T-helper 9 cell (primary cell): ENCODE data around the gene JDP2.
"Not testable (repeated sequence)": the region's sequence is repeated elsewhere in the genome, so short reads cannot be mapped to it uniquely, and the experiment has no call there.

Experiments used
- DNase-seq: peaks from one replicate; pipeline ENCODE4 v3.0.0-alpha.2; 2020
- total RNA-seq, 2 donors: gene quantifications; one replicate each; lab custom pipeline; 2026; lab: John Stamatoyannopoulos, UW

JDP2 gene, protein sequence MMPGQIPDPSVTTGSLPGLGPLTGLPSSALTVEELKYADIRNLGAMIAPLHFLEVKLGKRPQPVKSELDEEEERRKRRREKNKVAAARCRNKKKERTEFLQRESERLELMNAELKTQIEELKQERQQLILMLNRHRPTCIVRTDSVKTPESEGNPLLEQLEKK
- total RNA-seq = 0.24 to 0.49 reads per million in 2 donors

DNA sequence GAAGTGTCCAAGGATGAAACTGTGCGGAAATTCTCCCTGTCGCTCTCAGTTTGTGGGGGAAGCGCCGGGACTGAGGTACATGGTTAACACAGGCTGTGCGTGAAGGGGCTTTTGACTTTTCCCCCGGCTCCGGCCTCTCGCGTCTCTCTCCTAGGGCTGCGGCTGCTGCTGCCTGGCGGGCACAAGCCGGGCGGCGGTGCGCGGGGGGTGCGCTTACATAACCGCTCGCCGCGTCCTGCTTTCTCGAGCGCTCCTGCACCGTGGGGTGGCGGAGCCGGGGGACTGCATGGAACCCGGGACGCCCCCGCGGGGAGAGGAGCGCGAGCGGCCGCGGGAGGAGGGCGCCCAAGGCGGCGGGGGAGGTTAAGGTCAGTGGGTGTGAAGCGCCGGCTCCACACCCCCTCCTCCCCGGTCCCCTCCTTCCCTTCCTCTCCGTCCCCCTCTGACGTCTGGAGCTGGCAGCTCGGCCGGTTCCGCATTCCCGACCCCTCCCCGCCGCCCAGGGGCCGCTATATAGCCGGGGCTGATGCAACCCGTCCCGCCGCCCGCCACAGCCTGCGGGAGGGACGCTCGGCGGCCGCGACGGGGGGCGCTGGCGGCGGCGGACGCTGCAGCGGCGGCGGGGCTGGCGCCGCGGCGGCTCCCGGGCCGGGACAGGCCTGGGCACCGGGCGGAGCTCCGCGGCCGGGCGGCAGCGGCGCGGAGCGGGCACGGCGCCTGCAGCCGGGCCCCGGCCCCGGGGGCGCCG, at the start of gene JDP2:
JDP2 (plus strand) TSS at position 541 of the 748 bp plus-strand sequence. CDS start 9,899 bp downstream, outside the sequence.
- peak; percentile 16 for DNase-seq

DNA sequence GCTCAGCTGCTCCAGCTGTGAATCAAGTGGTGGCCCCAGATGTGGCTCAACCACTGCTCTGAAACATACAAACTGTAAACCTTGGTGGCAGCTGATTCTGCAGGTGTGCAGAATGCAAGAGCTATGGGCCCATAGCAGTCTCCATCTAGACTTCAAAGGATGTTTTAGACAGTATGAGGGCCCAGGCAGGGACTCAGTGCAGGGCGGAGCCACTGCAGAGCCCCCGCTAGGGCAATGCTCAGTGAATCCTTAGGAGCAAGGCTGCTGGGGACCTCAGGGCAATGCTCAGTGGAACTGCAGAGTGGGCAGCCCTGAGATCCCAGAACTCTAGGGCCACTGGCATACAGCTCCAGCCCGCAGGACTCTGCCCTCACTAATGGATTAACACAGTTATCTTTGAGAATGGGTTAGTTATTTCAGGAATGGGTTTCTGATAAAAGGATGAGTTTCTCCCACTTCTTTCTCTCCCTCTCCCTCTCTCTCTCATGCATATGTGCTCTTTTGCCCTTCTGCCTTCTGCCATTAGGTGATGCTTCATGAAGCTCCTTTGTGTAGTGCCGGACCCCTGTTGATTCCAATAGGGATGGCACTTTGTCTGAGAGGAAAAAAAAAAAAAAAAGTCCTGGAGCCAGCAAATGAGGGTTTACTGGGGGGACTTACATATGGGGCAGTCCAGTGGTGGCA, 48.4 kb upstream of the JDP2 start:
- DNase-seq = no peak

DNA sequence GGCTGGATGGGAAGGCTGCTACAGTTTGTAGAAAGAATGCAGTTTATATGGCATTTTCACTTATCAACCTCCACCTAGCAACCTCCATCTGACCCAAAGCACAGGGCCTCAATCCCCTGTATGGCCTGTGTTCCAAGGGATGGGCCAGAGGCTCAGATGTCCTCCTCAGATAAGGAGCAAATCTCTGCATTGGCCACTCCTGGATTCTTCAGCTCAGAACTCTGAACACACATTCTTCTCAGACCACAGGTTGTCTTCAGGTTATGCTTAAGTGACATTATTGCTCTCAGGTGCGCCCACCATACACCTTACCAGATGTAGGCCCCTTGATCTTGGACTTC, 47.9 kb upstream of the JDP2 start:
- DNase-seq = no peak

DNA sequence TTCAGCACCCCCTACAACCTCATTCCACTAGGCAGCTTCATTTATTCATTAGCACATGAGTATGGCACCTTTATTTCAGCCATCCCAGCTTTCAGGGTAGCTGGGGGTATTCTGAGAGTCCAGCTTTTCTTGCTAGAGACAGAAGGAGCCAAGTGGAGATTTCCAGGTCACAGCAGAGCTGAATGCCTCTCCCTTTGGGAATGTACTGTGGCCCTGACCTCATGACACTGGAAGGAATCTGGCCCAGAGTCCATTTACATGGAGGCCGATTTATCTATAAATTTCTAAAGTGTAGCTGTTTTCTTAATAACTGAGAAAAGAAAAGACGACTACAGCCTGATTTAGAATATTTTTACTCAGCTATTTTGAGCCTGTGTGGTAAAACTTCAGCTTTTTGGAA, 47.2 kb upstream of the JDP2 start:
- no peak for DNase-seq

DNA sequence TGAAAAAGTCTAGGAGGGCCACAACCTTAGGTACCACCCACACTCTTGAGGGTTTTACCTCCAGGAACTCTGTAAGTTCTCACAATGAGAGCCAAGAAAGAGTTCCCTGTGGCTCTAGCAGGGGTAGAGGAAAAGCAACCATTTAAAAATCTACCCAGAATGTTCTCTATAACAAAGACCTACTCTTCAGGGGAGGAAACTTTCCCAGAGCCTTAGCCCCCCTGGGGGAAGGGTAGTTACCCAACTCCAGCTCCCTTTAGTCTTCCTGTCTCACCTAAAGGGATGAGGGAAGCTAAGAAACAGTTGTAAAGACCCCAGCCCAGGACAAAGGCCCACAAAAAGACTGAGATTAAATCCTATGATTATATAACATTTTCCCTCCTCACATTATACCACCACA, 46.2 kb upstream of the JDP2 start:
- DNase-seq = no peak

DNA sequence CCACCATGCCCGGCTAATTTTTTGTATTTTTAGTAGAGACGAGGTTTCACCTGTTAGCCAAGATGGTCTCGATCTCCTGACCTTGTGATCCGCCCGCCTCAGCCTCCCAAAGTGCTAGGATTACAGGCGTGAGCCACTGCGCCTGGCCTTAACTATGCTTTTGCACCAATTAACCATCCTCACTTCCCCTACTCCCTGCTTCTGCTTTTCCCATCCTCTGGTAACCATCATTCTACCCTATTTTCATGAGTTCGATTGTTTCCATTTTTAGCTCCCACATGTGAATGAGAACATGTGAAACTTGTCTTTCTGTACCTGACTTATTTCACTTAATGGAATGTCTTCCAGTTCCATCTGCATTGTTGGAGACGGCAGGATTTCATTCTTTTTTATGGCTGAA, 44.6 kb upstream of the JDP2 start:
- not testable (repeated sequence) for DNase-seq

DNA sequence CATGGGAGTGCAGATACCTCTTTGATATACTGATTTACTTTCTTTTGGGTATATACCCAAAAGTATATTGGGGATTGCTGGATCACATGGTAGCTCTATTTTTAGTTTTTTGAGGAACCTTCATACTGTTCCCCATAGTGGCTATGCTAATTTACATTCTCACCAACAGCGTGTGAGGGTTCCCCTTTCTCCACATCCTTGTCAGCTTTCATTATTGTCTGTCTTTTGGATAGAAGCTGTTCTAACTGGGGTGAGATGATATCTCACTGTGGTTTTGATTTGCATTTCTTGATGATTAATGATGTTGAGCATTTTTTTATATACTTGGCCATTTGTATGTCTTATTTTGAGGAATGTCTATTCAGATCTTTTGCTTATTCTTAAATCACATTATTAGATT, 44.1 kb upstream of the JDP2 start:
- DNase-seq = no peak

DNA sequence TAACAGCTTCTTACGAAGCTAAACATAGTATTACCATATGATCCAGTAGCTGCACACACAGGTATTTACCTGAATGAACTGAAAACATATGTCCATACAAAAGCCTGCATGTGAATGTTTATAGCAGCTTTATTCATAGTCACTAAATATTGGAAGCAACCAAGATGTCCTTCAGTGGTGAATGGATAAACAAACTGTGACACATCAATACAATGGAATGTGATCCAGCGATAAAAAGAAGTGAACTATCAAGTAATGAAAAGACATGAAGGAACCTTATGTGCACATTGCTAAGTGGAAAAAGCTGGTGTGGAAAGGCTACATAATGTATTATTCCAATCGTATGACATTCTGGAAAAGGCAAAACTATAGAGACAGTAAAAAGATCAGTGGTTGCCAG, 38.1 kb upstream of the JDP2 start:
- DNase-seq = no peak

DNA sequence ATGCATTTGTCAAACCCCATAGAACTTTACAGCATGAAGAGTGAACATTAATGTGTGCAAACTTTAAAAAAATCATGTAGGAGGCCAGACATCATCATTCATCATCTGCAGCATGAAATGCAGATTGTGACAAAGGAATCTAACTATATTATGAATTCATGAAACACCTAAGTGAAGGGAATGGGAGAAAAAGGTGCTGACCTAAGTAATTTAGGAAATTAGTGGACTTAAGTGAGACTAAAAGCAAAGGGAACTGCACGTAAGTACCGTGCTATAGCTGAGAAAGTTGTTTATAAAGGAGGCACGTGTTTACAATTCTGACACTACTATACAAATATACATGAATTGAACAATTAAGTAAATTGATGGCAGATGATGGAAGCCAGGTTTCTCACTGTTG, 37.6 kb upstream of the JDP2 start:
- no peak for DNase-seq

DNA sequence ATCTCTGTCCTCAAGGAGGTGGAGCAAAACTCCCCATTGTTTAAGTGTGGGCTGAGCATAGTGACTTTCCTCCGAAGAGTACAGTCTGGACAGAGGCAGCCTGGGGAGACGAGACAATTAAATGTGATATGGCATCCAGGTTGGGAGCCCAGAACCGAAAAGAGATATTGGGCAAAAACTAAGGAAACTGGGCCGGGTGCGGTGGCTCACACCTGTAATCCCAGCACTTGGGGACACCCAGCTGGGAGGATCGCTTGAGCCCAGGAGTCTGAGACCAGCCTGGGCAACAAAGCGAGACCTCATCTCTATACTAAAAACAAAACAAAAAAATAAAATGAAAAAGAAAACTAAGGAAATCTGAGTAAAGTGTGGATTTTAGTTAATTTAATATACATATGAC, 35.9 kb upstream of the JDP2 start:
- no peak for DNase-seq

DNA sequence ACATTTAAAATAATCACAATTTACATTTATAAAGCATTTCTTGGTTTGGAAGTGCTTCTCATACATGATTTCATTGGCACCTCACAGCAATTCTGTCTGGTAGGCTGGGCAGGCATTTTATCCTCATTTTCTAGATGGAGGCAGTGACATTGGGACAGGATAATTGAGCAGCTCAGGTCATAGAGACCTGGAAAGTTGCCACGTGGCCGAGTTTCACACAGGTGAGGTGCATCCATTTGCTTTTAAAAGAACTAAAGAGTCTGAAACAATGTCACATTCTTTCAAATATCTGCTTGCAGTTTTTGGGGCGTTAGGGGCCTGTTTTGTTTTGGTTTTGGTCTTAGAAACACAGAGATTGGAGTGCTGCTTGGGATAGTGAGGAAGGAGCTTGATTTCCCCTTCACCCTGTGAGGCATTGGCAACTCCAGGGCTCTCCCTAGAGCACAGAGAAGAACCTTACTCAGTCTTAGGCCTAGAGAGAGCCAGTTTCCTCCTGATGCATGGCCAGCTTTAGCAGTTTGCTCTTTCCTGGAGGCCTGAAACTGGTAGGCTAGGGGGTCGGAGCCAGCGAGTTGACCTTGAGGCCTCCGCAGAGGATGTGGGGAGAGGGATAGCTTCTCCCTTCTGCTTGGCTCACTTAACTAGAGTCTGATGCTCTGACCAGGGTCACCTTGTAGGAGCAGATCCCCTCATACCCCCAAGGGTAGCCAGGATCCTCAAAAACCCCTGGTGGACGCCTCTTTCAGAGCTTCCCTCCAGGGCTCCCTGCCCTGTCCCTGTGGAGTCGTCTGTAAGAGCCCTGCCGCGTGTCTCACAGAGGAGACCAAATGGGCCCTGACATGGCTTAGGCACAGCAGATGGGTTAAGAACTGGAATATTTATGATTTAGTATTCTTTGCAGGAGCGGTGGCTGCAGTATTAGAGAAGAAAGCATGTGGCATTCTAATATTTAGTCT, 34.9 kb upstream of the JDP2 start:
- no peak for DNase-seq

DNA sequence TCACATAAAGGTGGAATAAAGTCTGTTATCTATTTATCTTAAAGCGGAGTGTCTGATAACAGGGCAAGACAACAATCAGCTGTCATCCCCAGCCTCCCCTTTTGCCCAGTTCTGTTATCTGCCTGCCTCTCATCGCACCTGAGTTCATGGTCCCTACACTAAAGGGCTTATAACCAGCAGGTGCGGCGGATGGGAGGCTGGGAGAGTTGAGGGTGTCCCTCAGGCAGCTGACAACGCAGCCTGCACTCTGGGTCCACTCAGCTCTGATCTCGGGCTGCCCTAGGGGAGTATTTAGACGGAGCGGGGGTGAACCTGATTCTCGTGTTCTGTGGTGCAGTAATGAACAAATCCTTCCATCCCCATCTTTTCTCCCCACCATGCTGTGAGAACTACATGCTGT, 34.0 kb upstream of the JDP2 start:
- no peak for DNase-seq

DNA sequence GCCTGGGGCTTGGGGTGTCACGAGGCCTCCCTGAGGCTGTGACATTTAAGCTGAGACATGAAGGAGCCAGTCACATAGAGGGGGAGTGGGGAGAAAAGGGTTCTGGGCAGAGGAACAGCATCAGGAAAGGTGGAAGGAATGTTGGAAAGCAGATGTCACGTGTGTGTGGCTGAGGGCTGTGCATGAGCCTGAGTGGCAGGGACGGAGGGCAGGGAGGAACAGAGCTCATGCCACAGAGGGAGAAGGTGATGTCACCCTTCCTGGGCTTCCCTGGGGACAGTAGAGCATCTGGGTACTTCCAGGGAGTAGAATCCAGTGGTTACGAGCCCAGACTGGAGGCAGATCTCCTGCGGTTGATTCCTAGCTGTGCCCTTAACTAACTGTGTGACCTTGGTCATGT, 32.0 kb upstream of the JDP2 start:
- DNase-seq = no peak

DNA sequence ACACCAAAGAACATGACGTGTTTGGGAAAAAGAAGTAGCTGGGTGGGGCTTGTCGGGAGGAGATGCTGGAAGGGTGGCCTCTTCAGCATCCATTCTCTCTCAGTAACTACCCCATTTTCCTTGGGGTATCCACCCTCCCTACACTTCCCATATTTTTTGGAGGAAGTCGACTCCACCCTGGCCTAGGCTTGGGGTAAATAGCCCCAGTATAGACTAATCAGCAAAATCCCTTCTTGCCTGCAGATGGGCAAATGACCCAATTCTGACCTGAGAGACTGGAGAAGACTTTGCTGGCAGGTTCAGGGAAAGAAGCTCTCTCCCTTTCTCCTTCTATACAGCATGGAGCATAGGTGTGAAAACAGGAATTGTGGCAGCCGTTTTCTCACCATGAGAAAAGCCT, 28.5 kb upstream of the JDP2 start:
- DNase-seq = no peak

DNA sequence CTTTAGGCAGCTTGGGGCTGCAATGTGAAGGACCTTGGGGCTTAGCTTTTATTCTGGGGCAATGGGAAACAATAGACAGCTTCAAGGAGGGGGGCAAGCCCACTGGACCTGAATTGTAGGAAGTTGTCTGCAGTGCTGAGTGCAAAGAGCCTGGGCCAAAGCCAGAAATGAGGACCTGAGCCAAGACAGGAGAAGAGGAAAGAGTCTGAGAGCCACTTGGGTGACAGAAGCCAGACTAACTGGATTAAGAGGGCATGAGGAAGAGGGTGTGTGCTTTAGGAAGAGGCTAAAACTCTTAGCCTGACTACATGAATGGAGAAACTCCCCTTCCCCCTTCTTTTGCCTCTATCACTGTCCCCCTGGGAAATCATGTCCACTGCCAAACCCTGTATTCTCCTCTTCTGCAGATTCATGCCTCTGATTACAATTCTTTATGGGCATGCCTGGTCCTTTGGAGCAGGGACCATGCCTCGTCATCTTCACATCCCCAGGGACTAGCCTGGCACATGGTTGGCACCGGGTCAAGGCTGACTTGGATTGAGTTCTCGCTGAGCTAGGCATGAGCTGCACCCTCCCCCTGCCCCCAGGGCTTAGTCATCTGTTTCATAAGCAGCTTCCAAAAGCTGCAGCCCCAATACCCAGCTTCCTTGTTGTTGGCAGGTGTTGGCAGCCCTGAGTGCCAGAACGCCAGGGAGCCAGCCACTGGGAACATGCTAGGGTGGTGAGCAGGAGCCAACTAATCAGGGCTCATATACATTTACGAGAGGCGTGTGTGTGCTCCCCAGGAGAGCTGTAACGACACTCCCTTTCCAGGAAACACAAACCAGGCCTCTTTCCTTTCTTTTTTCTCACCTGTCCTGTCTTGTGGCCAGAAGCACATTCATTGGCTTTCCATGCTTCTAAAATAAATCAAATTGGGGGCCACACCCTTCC, 27.7 kb upstream of the JDP2 start:
- DNase-seq = no peak

DNA sequence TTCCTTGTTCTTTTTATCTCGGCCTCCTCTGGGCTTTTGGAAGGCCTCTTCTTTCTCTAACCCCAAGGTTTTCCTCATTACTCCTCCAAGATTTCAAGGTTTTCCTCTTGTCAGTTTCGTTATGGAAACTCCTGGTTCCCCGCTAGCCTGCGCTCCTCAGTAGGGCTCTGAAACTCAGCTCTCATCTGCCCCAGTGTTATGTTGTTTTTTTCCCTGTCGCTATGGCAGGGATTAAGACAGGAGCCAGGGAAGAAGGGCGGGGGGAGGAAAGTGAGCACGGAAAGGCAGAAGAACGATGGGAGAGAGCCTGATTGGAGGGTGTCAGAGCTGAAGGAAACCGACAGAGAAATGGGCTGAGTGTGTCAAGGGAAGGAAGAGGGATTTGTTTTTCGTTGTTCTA, 26.5 kb upstream of the JDP2 start:
- no peak for DNase-seq

DNA sequence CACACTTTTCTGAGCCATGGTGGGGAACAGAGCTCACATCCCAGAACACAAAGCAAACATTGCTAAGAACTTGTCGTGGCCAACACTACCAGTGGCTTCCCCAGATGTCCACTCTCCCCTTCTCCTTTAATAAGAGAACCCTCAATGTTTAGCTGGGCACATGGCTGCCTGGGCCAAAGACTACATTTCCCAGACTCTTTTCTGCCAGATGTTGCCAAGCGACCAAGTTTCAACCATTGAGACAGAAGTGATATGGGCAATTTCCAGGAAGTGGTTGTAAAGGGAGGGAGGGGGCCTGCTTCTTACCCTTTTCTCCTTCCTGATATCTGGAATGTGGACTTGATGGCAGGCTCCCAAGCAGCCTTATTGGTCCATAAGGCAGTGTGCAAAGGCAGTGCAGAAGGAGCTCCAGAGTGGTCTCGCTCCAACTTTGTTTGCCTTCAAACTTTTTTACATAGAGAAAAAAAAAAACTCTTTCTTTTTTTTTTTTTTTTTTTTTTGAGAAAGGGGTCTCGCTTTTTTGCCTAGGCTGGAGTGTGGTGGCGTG, 24.9 kb upstream of the JDP2 start:
- DNase-seq = no peak

DNA sequence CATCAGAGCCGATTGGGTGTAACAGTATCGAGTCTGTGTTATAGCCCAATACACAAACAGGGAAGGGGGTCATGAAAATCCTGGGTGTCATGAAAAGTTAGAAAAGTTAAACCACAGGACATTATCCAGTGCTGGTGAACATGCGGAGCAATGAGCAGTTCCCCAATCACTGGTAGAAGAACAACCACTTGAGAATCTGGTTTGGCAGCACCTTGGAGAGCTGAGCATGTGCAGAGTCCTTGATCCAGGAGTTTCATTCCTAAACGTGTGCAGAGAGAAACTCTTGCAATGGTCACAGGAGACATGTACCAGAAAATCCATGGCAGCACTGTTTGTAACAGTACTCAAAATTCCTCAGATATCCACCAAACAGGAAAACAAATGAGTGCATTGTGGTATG, 23.0 kb upstream of the JDP2 start:
- DNase-seq = no peak

DNA sequence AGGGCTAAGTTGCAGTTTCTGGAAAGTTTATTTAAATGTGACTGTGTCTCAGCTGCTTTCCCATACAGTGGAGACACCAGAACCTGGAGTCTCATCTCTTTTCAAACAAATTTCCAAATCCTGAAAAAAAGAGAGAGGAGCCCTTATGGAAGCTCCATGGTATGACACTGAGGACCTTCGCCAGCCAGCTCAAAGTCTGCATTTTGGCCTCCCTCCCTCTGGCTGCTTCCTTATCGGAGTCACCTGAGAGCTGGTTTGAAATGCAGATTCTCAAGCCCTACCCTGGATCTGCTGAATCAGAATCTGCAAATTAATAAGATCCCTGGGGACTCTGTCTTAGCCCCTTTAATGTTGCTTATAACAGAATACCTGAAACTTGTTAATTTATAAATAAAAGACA, 21.7 kb upstream of the JDP2 start:
- DNase-seq = no peak

DNA sequence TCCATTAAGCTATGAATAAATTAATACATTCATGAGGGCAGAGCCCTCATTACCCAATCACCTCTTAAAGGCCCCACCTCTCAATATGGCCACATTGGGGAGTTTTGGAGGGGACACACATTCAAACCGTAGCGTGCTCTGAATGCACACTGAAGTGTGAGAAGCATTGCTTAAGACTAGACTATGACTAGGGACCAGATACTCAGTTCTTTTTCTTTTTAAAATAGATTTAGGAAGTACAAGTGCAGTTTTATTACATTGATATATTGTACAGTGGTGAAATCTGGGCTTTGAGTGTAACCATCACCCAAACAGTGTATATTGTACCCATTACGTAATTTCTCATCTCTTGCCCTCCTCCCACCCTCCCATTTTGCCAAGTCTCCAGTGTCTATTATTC, 21.0 kb upstream of the JDP2 start:
- DNase-seq = no peak

DNA sequence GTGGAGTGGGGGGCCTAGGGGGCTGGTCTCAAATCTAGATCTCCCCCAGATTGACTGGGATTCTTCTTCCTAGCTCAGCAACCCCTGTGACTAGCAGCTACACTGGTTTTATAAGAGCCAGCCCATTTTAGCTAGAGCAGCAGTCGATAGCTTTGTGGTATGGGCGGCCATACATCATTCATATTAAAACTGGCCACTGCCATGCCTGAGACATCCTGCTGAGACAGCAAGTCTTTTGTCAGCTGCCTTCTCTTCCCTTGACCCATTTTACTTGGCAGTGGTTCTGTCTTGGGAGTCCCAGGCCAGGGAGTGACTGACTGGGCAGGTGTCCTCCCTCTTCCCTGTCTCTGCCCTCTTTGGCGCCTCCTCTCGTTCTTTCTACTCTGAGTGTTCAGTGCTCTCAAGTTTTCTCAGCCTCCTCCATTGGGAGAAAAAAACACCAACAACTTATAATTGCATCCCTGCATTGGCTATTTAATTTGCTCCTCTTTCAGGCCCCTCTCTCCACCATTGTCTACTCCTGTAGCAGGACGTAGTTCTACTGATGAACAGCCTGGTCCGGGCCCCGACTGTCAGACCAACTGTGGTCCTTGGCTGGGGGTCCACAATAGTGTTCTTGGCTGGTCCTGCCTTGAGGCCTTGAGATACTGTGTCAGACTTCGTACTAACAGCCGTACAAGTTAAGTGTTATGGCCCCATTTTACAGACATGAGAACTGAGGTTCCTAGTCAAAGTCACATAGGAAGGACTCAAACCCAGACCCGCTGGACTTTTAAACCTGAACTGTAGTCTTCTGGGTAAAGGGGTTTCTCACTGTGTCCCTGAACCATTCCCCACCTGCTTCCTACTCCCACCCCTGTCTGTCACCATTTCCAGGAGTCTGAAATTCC, 18.3 kb upstream of the JDP2 start:
- no peak for DNase-seq
